Liver (tissue), 3 donors: Measurements from ENCODE around the gene NOP10.

Source experiments
- GABPA ChIP-seq, 2 donors: IDR thresholded peaks in 1 of 2; conservative IDR thresholded peaks in 1 of 2; 2 replicates each; pipeline ENCODE4 v1.6.1; 2016; ENCODE audit warnings: antibody characterized with exemption in 2 of 2, mild to moderate bottlenecking in 1 of 2, moderate library complexity in 1 of 2
- NR2F2 ChIP-seq: IDR thresholded peaks from 2 replicates; pipeline ENCODE4 v1.6.1; 2016; ENCODE audit warnings: antibody characterized with exemption
- RAD21 ChIP-seq, 2 donors: IDR thresholded peaks; 2 replicates each; pipeline ENCODE4 v1.6.1; 2016; ENCODE audit warnings: antibody characterized with exemption in 2 of 2, mild to moderate bottlenecking in 2 of 2
- YY1 ChIP-seq: IDR thresholded peaks from 2 replicates; pipeline ENCODE4 v1.6.1; 2016; ENCODE audit warnings: antibody characterized with exemption, mild to moderate bottlenecking
- TF ChIP-seq, protein P1 (sequence below): fragments of 150-350 bp; IDR thresholded peaks from 2 replicates; pipeline ENCODE4 v1.5.1; 2017; ENCODE audit warnings: improper control_type of control experiment, low read depth, low read length; ENCODE audit not compliant: missing input control
- donor health status: healthy.
- donor health status: healthy.

DNA sequence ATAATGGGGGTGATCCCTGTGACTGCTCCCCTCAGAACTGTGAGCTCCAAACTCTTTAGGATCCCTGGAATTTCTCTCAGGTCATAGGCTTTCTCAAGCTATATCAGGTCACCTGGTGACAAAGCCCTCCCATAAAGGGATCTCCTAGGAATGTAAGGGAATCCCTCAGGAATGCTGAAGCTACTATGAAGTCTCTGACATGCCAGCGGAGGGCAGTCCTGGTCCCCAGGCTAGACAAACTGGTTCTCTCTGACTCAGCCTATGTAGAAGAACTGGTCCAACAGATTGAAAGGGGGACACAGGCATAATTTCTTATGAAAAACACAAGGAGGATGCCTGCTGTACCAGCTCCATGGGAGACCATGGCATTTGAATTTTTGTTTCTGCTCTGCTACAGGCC is 17.4 kb upstream of the NOP10 start:
- TF ChIP-seq, protein P1, sequence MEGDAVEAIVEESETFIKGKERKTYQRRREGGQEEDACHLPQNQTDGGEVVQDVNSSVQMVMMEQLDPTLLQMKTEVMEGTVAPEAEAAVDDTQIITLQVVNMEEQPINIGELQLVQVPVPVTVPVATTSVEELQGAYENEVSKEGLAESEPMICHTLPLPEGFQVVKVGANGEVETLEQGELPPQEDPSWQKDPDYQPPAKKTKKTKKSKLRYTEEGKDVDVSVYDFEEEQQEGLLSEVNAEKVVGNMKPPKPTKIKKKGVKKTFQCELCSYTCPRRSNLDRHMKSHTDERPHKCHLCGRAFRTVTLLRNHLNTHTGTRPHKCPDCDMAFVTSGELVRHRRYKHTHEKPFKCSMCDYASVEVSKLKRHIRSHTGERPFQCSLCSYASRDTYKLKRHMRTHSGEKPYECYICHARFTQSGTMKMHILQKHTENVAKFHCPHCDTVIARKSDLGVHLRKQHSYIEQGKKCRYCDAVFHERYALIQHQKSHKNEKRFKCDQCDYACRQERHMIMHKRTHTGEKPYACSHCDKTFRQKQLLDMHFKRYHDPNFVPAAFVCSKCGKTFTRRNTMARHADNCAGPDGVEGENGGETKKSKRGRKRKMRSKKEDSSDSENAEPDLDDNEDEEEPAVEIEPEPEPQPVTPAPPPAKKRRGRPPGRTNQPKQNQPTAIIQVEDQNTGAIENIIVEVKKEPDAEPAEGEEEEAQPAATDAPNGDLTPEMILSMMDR = no peak
- TF ChIP-seq NR2F2 (no peak), RAD21 (IDR thresholded peaks at IDR 0.05) (no peak), YY1 (no peak), GABPA (IDR thresholded peaks at IDR 0.05 in 1 of 2, conservative IDR thresholded peaks at IDR 0.05 in 1 of 2) (no peak)
